ENCODE data around the gene DMXL1. TPM values are rescaled to one million over a fixed set of nuclear protein-coding genes. Genes with fewer than 3 reads are reported as not detected.
"Not testable (repeated sequence)": the region's sequence is repeated elsewhere in the genome, so short reads cannot be mapped to it uniquely, and the experiment has no call there.

DMXL1 gene
- total RNA-seq, 1 donor from 2014 or later: 45.5 TPM

DNA sequence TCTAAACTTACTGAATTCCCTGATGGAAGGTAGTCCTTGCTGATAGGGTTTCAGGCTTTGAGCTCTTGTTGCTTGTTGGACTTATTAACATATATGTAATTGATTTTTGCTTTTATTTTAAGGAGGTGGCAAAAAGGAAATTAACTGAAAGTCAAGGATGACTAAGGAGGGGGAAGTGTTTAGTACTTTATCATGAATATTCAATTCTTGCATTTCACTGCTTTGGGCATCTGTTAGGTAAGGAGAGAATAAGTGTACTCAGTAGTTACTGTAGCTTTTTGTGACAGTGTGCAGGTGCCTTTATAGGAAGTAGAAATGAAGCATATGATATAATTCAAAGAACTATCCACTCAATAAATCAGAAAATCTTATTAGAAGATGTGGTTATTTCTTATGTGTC lies 47.1 kb downstream of the DMXL1 start:
- Mint-ChIP-seq H3K9me3 (peaks cover 7% of the 10 kb centered on the region), H3K4me1 (no peaks in the 10 kb centered on the region), H3K36me3 (peaks cover 24% of the 10 kb centered on the region), H3K27me3 (ENCODE audit: insufficient read depth, low read depth) (peaks cover 3% of the 10 kb centered on the region), H3K4me3 (no peak overlapping the region), H3K27ac (no peak overlapping the region)
- H3K4me1 ChIP-seq: no peaks in the 10 kb centered on the region
- no peak overlapping the region for H3K4me2 ChIP-seq
- H3K9ac ChIP-seq: no peak overlapping the region
- no peak for TF ChIP-seq EZH2phosphoT487 (IDR thresholded peaks at IDR 0.05)
- TF ChIP-seq EZH2 (IDR thresholded peaks at IDR 0.05): no peak
- no peak for TF ChIP-seq CTCF (IDR thresholded peaks at IDR 0.05)
- no peaks in the 10 kb centered on the region for H3K36me3 ChIP-seq
- H2AFZ ChIP-seq (replicated peaks): no peak overlapping the region
- H3K4me3 ChIP-seq: no peak overlapping the region
- H3K27me3 ChIP-seq: no peaks in the 10 kb centered on the region
- no peak overlapping the region for H3K27ac ChIP-seq
- no peak for DNase-seq (ENCODE audit: low spot score)
- H3K79me2 ChIP-seq (ENCODE audit: low read depth): no peaks in the 10 kb centered on the region
- H3K9me3 ChIP-seq (ENCODE audit: low read depth): no peaks in the 10 kb centered on the region
- H3F3A ChIP-seq (ENCODE audit: low read depth): no peaks in the 10 kb centered on the region
- H4K20me1 ChIP-seq (ENCODE audit: low read depth): no peaks in the 10 kb centered on the region

- Histone ChIP-seq H3K79me2 (ENCODE audit: low read depth) (no peaks in the 10 kb centered on the region), H2AFZ (replicated peaks) (no peak overlapping the region), H3K27me3 (no peaks in the 10 kb centered on the region), H3K27ac (no peak overlapping the region), H3K9me3 (ENCODE audit: low read depth) (no peaks in the 10 kb centered on the region), H3F3A (ENCODE audit: low read depth) (no peaks in the 10 kb centered on the region), H3K36me3 (peaks cover 6% of the 10 kb centered on the region), H4K20me1 (ENCODE audit: low read depth) (no peaks in the 10 kb centered on the region), H3K9ac (no peak overlapping the region), H3K4me2 (no peak overlapping the region), H3K4me3 (no peak overlapping the region), H3K4me1 (no peaks in the 10 kb centered on the region)
- Mint-ChIP-seq H3K4me1 (no peaks in the 10 kb centered on the region), H3K27ac (peak overlapping the region; percentile 8), H3K27me3 (ENCODE audit: insufficient read depth, low read depth) (peaks cover 3% of the 10 kb centered on the region), H3K9me3 (peaks cover 9% of the 10 kb centered on the region), H3K4me3 (no peak overlapping the region), H3K36me3 (peaks cover 31% of the 10 kb centered on the region)
- no peak for TF ChIP-seq EZH2 (IDR thresholded peaks at IDR 0.05)
- TF ChIP-seq CTCF (IDR thresholded peaks at IDR 0.05): no peak
- no peak for TF ChIP-seq EZH2phosphoT487 (IDR thresholded peaks at IDR 0.05)
- DNase-seq (ENCODE audit: low spot score): no peak
Measured at GRCh38 chr5:119120893-119121292, 50.0 kb downstream of the DMXL1 start.

DNA sequence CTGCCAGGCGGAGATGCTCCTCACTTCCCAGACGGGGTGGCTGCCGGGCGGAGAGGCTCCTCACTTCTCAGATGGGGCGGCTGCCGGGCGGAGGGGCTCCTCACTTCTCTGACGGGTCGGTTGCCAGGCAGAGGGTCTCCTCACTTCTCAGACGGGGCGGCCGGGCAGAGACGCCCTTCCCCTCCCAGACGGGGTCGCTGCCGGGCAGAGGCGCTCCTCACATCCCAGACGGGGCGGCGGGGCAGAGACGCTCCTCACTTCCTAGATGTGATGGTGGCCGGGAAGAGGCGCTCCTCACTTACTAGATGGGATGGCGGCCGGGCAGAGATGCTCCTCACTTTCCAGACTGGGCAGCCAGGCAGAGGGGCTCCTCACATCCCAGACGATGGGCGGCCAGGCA lies 51.6 kb downstream of the DMXL1 start:
- H3K79me2 ChIP-seq (ENCODE audit: low read depth); H3K4me3 ChIP-seq; H3K4me3 Mint-ChIP-seq; H3K4me2 ChIP-seq; H3K4me1 Mint-ChIP-seq; H3K27ac Mint-ChIP-seq; H3K4me1 ChIP-seq; H3K27ac ChIP-seq; H3K9me3 Mint-ChIP-seq; H3K9me3 ChIP-seq (ENCODE audit: low read depth); H4K20me1 ChIP-seq (ENCODE audit: low read depth); H3K9ac ChIP-seq; H3K36me3 ChIP-seq; H3K27me3 ChIP-seq; H3K27me3 Mint-ChIP-seq (ENCODE audit: insufficient read depth, low read depth); DNase-seq (ENCODE audit: low spot score); H3F3A ChIP-seq (ENCODE audit: low read depth); H2AFZ ChIP-seq (replicated peaks): not testable (repeated sequence)
- peaks cover 31% of the 10 kb centered on the region for H3K36me3 Mint-ChIP-seq

DNA sequence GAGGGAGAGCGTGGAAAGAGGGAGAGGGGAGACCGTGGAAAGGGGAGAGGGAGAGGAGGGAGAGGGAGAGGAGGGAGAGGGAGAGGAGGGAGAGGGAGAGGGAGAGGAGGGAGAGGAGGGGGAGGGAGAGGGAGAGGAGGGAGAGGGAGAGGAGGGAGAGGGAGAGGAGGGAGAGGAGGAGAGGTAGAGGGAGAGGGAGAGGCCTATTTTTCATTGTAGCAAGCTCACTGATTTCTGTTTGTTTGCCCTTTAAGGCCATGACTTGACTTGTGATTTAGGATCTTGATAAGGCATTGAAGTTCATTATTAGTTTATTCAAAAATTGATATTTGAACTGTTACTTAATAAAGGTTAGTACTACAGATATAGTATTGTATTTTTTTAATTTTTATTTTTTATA lies 52.4 kb downstream of the DMXL1 start:
- Histone ChIP-seq H3K36me3 (peaks cover 6% of the 10 kb centered on the region), H3K27ac (no peak overlapping the region), H3K9ac (no peak overlapping the region), H3K4me3 (no peak overlapping the region), H2AFZ (replicated peaks) (no peak overlapping the region), H3K27me3 (no peaks in the 10 kb centered on the region), H3K4me2 (no peak overlapping the region), H3K9me3 (ENCODE audit: low read depth) (no peaks in the 10 kb centered on the region), H3K79me2 (ENCODE audit: low read depth) (no peaks in the 10 kb centered on the region), H3F3A (ENCODE audit: low read depth) (no peaks in the 10 kb centered on the region), H4K20me1 (ENCODE audit: low read depth) (no peaks in the 10 kb centered on the region), H3K4me1 (no peaks in the 10 kb centered on the region)
- H3K9me3 Mint-ChIP-seq: peaks cover 9% of the 10 kb centered on the region
- no peak overlapping the region for H3K4me3 Mint-ChIP-seq
- peaks cover 3% of the 10 kb centered on the region for H3K27me3 Mint-ChIP-seq (ENCODE audit: insufficient read depth, low read depth)
- no peak for DNase-seq (ENCODE audit: low spot score)
- H3K36me3 Mint-ChIP-seq: peaks cover 30% of the 10 kb centered on the region
- no peak for TF ChIP-seq CTCF (IDR thresholded peaks at IDR 0.05)
- no peak for TF ChIP-seq EZH2phosphoT487 (IDR thresholded peaks at IDR 0.05)
- no peak for TF ChIP-seq EZH2 (IDR thresholded peaks at IDR 0.05)
- H3K27ac Mint-ChIP-seq: no peak overlapping the region
- H3K4me1 Mint-ChIP-seq: no peaks in the 10 kb centered on the region
